Spleen (tissue), 11 donors: Measurements from ENCODE around the gene PLA2G4A. TPM values are rescaled to one million over a fixed set of nuclear protein-coding genes. Genes with fewer than 3 reads are reported as not detected.

Experiments
- DNase-seq: peaks from one replicate; pipeline ENCODE4 v3.0.0-alpha.2; 2020
- H3K27ac ChIP-seq, 8 donors: fragments of 200-600 bp; sonication (generic) in 7 of 8; 1 replicate in 4 of 8; 2 replicates in 4 of 8; pipeline versions ENCODE4 v1.5.0 to v1.8.0; 2016 to 2021; ENCODE audit warnings: inconsistent platforms in 4 of 8, mild to moderate bottlenecking in 4 of 8, moderate library complexity in 1 of 8
- H3K27me3 ChIP-seq, 7 donors: fragments of 200-600 bp; sonication (generic) in 6 of 7; replicated peaks in 1 of 7; 1 replicate in 4 of 7; 2 replicates in 3 of 7; pipeline versions ENCODE4 v1.5.0 to v1.8.0; 2016 to 2021; ENCODE audit warnings: inconsistent platforms in 3 of 7, mild to moderate bottlenecking in 1 of 7
- H3K36me3 ChIP-seq, 6 donors: fragments of 200-600 bp; sonication (generic) in 5 of 6; 1 replicate in 4 of 6; 2 replicates in 2 of 6; pipeline versions ENCODE4 v1.5.0 to v1.8.0; 2016 to 2021; ENCODE audit warnings: inconsistent platforms in 2 of 6
- H3K4me1 ChIP-seq, 6 donors: fragments of 200-600 bp; sonication (generic) in 5 of 6; 1 replicate in 3 of 6; 2 replicates in 3 of 6; pipeline versions ENCODE4 v1.5.0 to v1.8.0; 2016 to 2021; ENCODE audit warnings: inconsistent platforms in 3 of 6
- H3K4me3 ChIP-seq, 8 donors: fragments of 200-600 bp; sonication (generic) in 7 of 8; 1 replicate in 4 of 8; 2 replicates in 4 of 8; pipeline versions ENCODE4 v1.5.0 to v1.8.0; 2016 to 2021; ENCODE audit warnings: inconsistent platforms in 4 of 8, mild to moderate bottlenecking in 4 of 8, moderate library complexity in 2 of 8
- H3K9me3 ChIP-seq, 8 donors: fragments of 200-600 bp; sonication (generic) in 7 of 8; 1 replicate in 4 of 8; 2 replicates in 4 of 8; pipeline versions ENCODE4 v1.5.0 to v1.8.0; 2016 to 2021; ENCODE audit warnings: inconsistent platforms in 4 of 8
- CTCF ChIP-seq, 11 experiments: fragments of 200-600 bp in 7 of 11; fragments of 450-650 bp in 4 of 11; sonication (generic) in 4 of 11; IDR thresholded peaks in 8 of 11; conservative IDR thresholded peaks in 3 of 11; 1 replicate in 7 of 11; 2 replicates in 4 of 11; pipeline versions ENCODE4 v1.4.0 to v1.8.0; 2016 to 2021; ENCODE audit warnings: antibody characterized with exemption in 11 of 11, inconsistent platforms in 4 of 11, mild to moderate bottlenecking in 1 of 11
- POLR2A ChIP-seq, 3 donors: fragments of 450-650 bp; IDR thresholded peaks; one replicate each; pipeline ENCODE4 v1.5.1; 2017; ENCODE audit warnings: antibody characterized with exemption in 3 of 3, mild to moderate bottlenecking in 1 of 3
- POLR2AphosphoS5 ChIP-seq, 3 donors: sonication (generic); formaldehyde crosslinking; IDR thresholded peaks; one replicate each; pipeline ENCODE4 v1.5.1; 2017; ENCODE audit warnings: antibody characterized with exemption in 3 of 3
- WGBS, 5 donors: extraction: QIAGEN DNeasy Blood & Tissue Kit in 3 of 5; methylation state at CpG; one replicate each; pipeline versions ENCODE4 v1.1.5 to v1.1.7; 2013 to 2018; 5-methylcytosine and 5-hydroxymethylcytosine counted together
- intact Hi-C: fragments of 100-400 bp; cut with DNase I; formaldehyde crosslinking; loops from one replicate; pipeline ENCODE4 v1.15.0; 2023; ENCODE audit warnings: low total_unique reads
- polyA plus RNA-seq, 3 donors: library from polyadenylated mRNA; stranded (reverse); fragments of 200-250 nt; gene quantifications; one replicate each; pipeline ENCODE4 v1.2.1, GENCODE V29; 2013
- total RNA-seq, 7 donors: library from RNA; depleted of rRNA in 3 of 7; stranded (reverse); fragments of >200 nt in 3 of 7; fragmentation: NEBNext Ultra II Directional in 4 of 7; extraction: Animal tissue kit (Norgen Biotek cat#: 25700) in 4 of 7; gene quantifications; one replicate each; pipeline versions ENCODE4 v1.1.0 to v1.2.1, GENCODE V29; 2016 to 2021
- donor health status: healthy with polysubstance abuse.
- donor health status: DM: no; HTN: no; CAD: no; lungs with moderate emphysema.
- donor health status: DM: no; HTN: no; CAD: no.
- donor health status: Bipolar disorder and iron deficiency.
- donor health status: healthy.
- donor health status: DM: no; HTN: no; CAD: no.
- donor health status: DM: yes; HTN: yes; CAD: no.

PLA2G4A gene
- total and polyA plus RNA-seq, 10 donors: 1.2 to 11.6 (median 7.2) TPM

- no peak for DNase-seq
- no peak overlapping the region for H3K27ac ChIP-seq
- no peak overlapping the region for H3K4me3 ChIP-seq
- H3K9me3 ChIP-seq: no peaks in the 10 kb centered on the region
- no peaks in the 10 kb centered on the region for H3K27me3 ChIP-seq
- intact Hi-C loops: no loop called here
- peaks cover 0 to 16% (median 0%) of the 10 kb centered on the region in 6 donors for H3K36me3 ChIP-seq
- TF ChIP-seq POLR2A (IDR thresholded peaks at IDR 0.05) (no peak), CTCF (IDR thresholded peaks at IDR 0.05 in 8 of 11, conservative IDR thresholded peaks at IDR 0.05 in 3 of 11) (no peak), POLR2AphosphoS5 (IDR thresholded peaks at IDR 0.05) (no peak)
- 20 to 60% (median 42%) methylated on average over 2 of the region's 2 CpGs for WGBS, 5 donors
- no peaks in the 10 kb centered on the region for H3K4me1 ChIP-seq
Measured at GRCh38 chr1:186923486-186923885, 94.7 kb downstream of the PLA2G4A start.

GRCh38 chr1:186925881-186926669 is 97.3 kb downstream of the PLA2G4A start:
- Histone ChIP-seq H3K27me3 (no peaks in the 10 kb centered on the region), H3K4me1 (no peaks in the 10 kb centered on the region), H3K27ac (no peak overlapping the region), H3K4me3 (no peak overlapping the region), H3K36me3 (peaks cover 0 to 6% (median 0%) of the 10 kb centered on the region in 6 donors), H3K9me3 (no peaks in the 10 kb centered on the region)
- DNase-seq: no peak
- intact Hi-C loops: no loop called here
- WGBS, 5 donors: 31 to 46% (median 42%) methylated on average over 3 of the region's 3 CpGs
- TF ChIP-seq POLR2A (IDR thresholded peaks at IDR 0.05): no peak
- no peak for TF ChIP-seq POLR2AphosphoS5 (IDR thresholded peaks at IDR 0.05)
- TF ChIP-seq CTCF (IDR thresholded peaks at IDR 0.05 in 8 of 11, conservative IDR thresholded peaks at IDR 0.05 in 3 of 11): no peak

GRCh38 chr1:186927884-186928283 is 99.1 kb downstream of the PLA2G4A start:
- no peak for TF ChIP-seq POLR2A (IDR thresholded peaks at IDR 0.05)
- TF ChIP-seq POLR2AphosphoS5 (IDR thresholded peaks at IDR 0.05): no peak
- no peak for TF ChIP-seq CTCF (IDR thresholded peaks at IDR 0.05 in 8 of 11, conservative IDR thresholded peaks at IDR 0.05 in 3 of 11)
- Histone ChIP-seq H3K27ac (no peak overlapping the region), H3K27me3 (no peaks in the 10 kb centered on the region), H3K9me3 (no peaks in the 10 kb centered on the region), H3K4me1 (no peaks in the 10 kb centered on the region), H3K36me3 (no peaks in the 10 kb centered on the region), H3K4me3 (no peak overlapping the region)
- intact Hi-C loops: no loop called here
- DNase-seq: no peak
- 72 to 80% (median 77%) methylated on average over 4 of the region's 4 CpGs for WGBS, 5 donors

- intact Hi-C loops: no loop called here
- Histone ChIP-seq H3K4me1 (no peaks in the 10 kb centered on the region), H3K4me3 (no peak overlapping the region), H3K9me3 (no peaks in the 10 kb centered on the region), H3K27me3 (no peaks in the 10 kb centered on the region), H3K27ac (no peak overlapping the region), H3K36me3 (peaks cover 0 to 5% (median 0%) of the 10 kb centered on the region in 6 donors)
- WGBS, 5 donors: 87 to 96% (median 94%) methylated on average over 2 of the region's 2 CpGs
- TF ChIP-seq CTCF (IDR thresholded peaks at IDR 0.05 in 8 of 11, conservative IDR thresholded peaks at IDR 0.05 in 3 of 11) (no peak), POLR2AphosphoS5 (IDR thresholded peaks at IDR 0.05) (no peak), POLR2A (IDR thresholded peaks at IDR 0.05) (no peak)
- DNase-seq: no peak
Measured at GRCh38 chr1:186930238-186930637, 101.5 kb downstream of the PLA2G4A start.
